Umbilical cord (tissue), 2 donors: ENCODE data around the gene ANKRD13D. TPM values are rescaled to one million over a fixed set of nuclear protein-coding genes. Genes with fewer than 3 reads are reported as not detected.
A peak's percentile ranks its signal among the peaks of the same experiment; 100 is the strongest.

Source experiments
- DNase-seq: peaks from one replicate; pipeline ENCODE4 v3.0.0-alpha.2; 2015; ENCODE audit warnings: low spot score
- total RNA-seq: library from RNA; depleted of rRNA; stranded (reverse); fragments of >200 nt; gene quantifications from one replicate; pipeline ENCODE4 v1.2.3, GENCODE V29; 2014; ENCODE audit warnings: low replicate concordance; ENCODE audit not compliant: insufficient read depth

The ANKRD13D gene
- total RNA-seq, 1 donor from 2014 or later, result 31.1 TPM

- DNase-seq, result no peak
Observed at GRCh38 chr11:67273260-67273990, 15.7 kb upstream of the ANKRD13D start.

- no peak for DNase-seq
Observed at GRCh38 chr11:67274768-67275605, 14.1 kb upstream of the ANKRD13D start.

- no peak for DNase-seq
Observed at GRCh38 chr11:67275606-67276409, 13.3 kb upstream of the ANKRD13D start.

- DNase-seq, result no peak
Observed at GRCh38 chr11:67276781-67277230, 12.3 kb upstream of the ANKRD13D start.

GRCh38 chr11:67277231-67277961 is 11.7 kb upstream of the ANKRD13D start:
- DNase-seq, result peak; percentile 79

GRCh38 chr11:67278135-67278938 is 10.8 kb upstream of the ANKRD13D start:
- no peak for DNase-seq

- DNase-seq, result no peak
Observed at GRCh38 chr11:67278939-67279588, 10.0 kb upstream of the ANKRD13D start.

GRCh38 chr11:67279589-67280340 is 9.3 kb upstream of the ANKRD13D start:
- no peak for DNase-seq

- DNase-seq, result no peak
Observed at GRCh38 chr11:67280341-67280787, 8.7 kb upstream of the ANKRD13D start.

- DNase-seq, result no peak
Observed at GRCh38 chr11:67280788-67281551, 8.1 kb upstream of the ANKRD13D start.

GRCh38 chr11:67281552-67282150 is 7.5 kb upstream of the ANKRD13D start:
- DNase-seq, result no peak

- no peak for DNase-seq
Observed at GRCh38 chr11:67282155-67282875, 6.8 kb upstream of the ANKRD13D start.

- DNase-seq, result no peak
Observed at GRCh38 chr11:67282876-67283371, 6.2 kb upstream of the ANKRD13D start.

- DNase-seq, result no peak
Observed at GRCh38 chr11:67283481-67283963, 5.6 kb upstream of the ANKRD13D start.

- no peak for DNase-seq
Observed at GRCh38 chr11:67284811-67285540, 4.1 kb upstream of the ANKRD13D start.
